MM.1S (cell line): ENCODE measurements around the gene EID2.

Experiments
- DNase-seq: peaks from one replicate; pipeline ENCODE4 v3.0.0-alpha.2; 2015
- H2AFZ ChIP-seq: fragments of 300-600 bp; sonication (generic); 2 replicates; pipeline ENCODE4 v1.6.0; 2016; ENCODE audit warnings: antibody characterized with exemption, low read length
- H3F3A ChIP-seq: fragments of 300-600 bp; sonication (generic); 2 replicates; pipeline ENCODE4 v1.6.1; 2016; ENCODE audit warnings: mild to moderate bottlenecking, antibody characterized with exemption, low read length, moderate library complexity, mixed read lengths; ENCODE audit not compliant: insufficient read depth
- H3K27ac ChIP-seq: fragments of 300-600 bp; sonication (generic); 2 replicates; pipeline ENCODE4 v1.5.1; 2016; ENCODE audit warnings: mild to moderate bottlenecking, low read length
- H3K27me3 ChIP-seq: fragments of 300-600 bp; sonication (generic); replicated peaks from 2 replicates; pipeline ENCODE4 v1.6.0; 2016; ENCODE audit warnings: low read length; ENCODE audit not compliant: insufficient read depth
- H3K36me3 ChIP-seq: fragments of 300-600 bp; sonication (generic); replicated peaks from 2 replicates; pipeline ENCODE4 v1.6.1; 2016; ENCODE audit warnings: mild to moderate bottlenecking, low read length, mixed read lengths; ENCODE audit not compliant: insufficient read depth
- H3K4me1 ChIP-seq: fragments of 300-600 bp; sonication (generic); 2 replicates; pipeline ENCODE4 v1.6.1; 2016; ENCODE audit warnings: low read length, mixed read lengths
- H3K4me2 ChIP-seq: fragments of 300-600 bp; sonication (generic); 2 replicates; pipeline ENCODE4 v1.6.0; 2016; ENCODE audit warnings: low read depth, low read length
- H3K4me3 ChIP-seq: fragments of 300-600 bp; sonication (generic); 2 replicates; pipeline ENCODE4 v1.5.1; 2016; ENCODE audit warnings: low read length, mixed read lengths
- H3K79me2 ChIP-seq: fragments of 300-600 bp; sonication (generic); 2 replicates; pipeline ENCODE4 v1.6.1; 2016; ENCODE audit warnings: mixed run types, low read length, mixed read lengths
- H3K9ac ChIP-seq: fragments of 300-600 bp; sonication (generic); 2 replicates; pipeline ENCODE4 v1.6.1; 2016; ENCODE audit warnings: low read length, mixed read lengths
- H3K9me2 ChIP-seq: fragments of 300-600 bp; sonication (generic); replicated peaks from 2 replicates; pipeline ENCODE4 v1.6.1; 2016; ENCODE audit warnings: mild to moderate bottlenecking, low read length, mixed read lengths; ENCODE audit not compliant: insufficient read depth
- H3K9me3 ChIP-seq: fragments of 300-600 bp; sonication (generic); replicated peaks from 2 replicates; pipeline ENCODE4 v1.6.1; 2016; ENCODE audit warnings: mild to moderate bottlenecking, low read length, mixed read lengths; ENCODE audit not compliant: insufficient read depth
- H4K20me1 ChIP-seq: fragments of 300-600 bp; sonication (generic); 2 replicates; pipeline ENCODE4 v1.6.1; 2016; ENCODE audit warnings: mild to moderate bottlenecking, low read length, moderate library complexity, mixed read lengths; ENCODE audit not compliant: insufficient read depth
- EZH2 ChIP-seq: fragments of 300-600 bp; sonication (generic); optimal IDR thresholded peaks from 2 replicates; pipeline ENCODE3; 2017; ENCODE audit warnings: low read depth, mild to moderate bottlenecking, antibody characterized with exemption, low read length, mixed read lengths
- EZH2phosphoT487 ChIP-seq: fragments of 300-600 bp; sonication (generic); IDR thresholded peaks from 2 replicates; pipeline ENCODE4 v1.6.1; 2018; ENCODE audit warnings: antibody characterized with exemption, low read length
- TF ChIP-seq, protein P1 (sequence below): fragments of 300-600 bp; sonication (generic); IDR thresholded peaks from 2 replicates; pipeline ENCODE4 v1.5.1; 2016; ENCODE audit warnings: antibody characterized with exemption, low read length, mixed read lengths

Gene EID2

GRCh38 chr19:39540333-39540673 lies 342 bp upstream of the EID2 start:
- no peaks in the 10 kb centered on the region for H3F3A ChIP-seq
- no peaks in the 10 kb centered on the region for H3K36me3 ChIP-seq
- no peaks in the 10 kb centered on the region for H3K27me3 ChIP-seq
- H3K9me3 ChIP-seq = no peaks in the 10 kb centered on the region
- H4K20me1 ChIP-seq = no peaks in the 10 kb centered on the region
- TF ChIP-seq, protein P1, sequence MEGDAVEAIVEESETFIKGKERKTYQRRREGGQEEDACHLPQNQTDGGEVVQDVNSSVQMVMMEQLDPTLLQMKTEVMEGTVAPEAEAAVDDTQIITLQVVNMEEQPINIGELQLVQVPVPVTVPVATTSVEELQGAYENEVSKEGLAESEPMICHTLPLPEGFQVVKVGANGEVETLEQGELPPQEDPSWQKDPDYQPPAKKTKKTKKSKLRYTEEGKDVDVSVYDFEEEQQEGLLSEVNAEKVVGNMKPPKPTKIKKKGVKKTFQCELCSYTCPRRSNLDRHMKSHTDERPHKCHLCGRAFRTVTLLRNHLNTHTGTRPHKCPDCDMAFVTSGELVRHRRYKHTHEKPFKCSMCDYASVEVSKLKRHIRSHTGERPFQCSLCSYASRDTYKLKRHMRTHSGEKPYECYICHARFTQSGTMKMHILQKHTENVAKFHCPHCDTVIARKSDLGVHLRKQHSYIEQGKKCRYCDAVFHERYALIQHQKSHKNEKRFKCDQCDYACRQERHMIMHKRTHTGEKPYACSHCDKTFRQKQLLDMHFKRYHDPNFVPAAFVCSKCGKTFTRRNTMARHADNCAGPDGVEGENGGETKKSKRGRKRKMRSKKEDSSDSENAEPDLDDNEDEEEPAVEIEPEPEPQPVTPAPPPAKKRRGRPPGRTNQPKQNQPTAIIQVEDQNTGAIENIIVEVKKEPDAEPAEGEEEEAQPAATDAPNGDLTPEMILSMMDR = no peak
- H3K4me3 ChIP-seq = peak overlapping the region; percentile 95
- peak overlapping the region; percentile 56; the same call in 1 of the 2 replicates for H3K4me2 ChIP-seq
- H3K9me2 ChIP-seq = no peaks in the 10 kb centered on the region
- 0 out of 2 replicates have a peak overlapping the region, but pooled peaks have one; percentile 89 for H3K9ac ChIP-seq
- H2AFZ ChIP-seq = peak overlapping the region; percentile 49
- peaks cover 15% of the 10 kb centered on the region for H3K79me2 ChIP-seq
- H3K4me1 ChIP-seq = peaks cover 8% of the 10 kb centered on the region
- no peak for DNase-seq
- no peak overlapping the region for H3K27ac ChIP-seq

- Histone ChIP-seq H3K4me3 (peak overlapping the region; percentile 66), H3K9me3 (no peaks in the 10 kb centered on the region), H3K27me3 (no peaks in the 10 kb centered on the region), H3K27ac (no peak overlapping the region), H4K20me1 (no peaks in the 10 kb centered on the region), H3K4me1 (peaks cover 8% of the 10 kb centered on the region), H3F3A (0 out of 2 replicates have a peak, but pooled peaks cover 1% of the 10 kb centered on the region), H3K36me3 (no peaks in the 10 kb centered on the region), H2AFZ (peak overlapping the region; percentile 24; the same call in 1 of the 2 replicates), H3K79me2 (peaks cover 15% of the 10 kb centered on the region), H3K9ac (peak overlapping the region; percentile 58), H3K9me2 (no peaks in the 10 kb centered on the region), H3K4me2 (peak overlapping the region; percentile 87)
- no peak for DNase-seq
- TF ChIP-seq, protein P1 = no peak
- no peak for TF ChIP-seq EZH2
- TF ChIP-seq EZH2phosphoT487 = no peak
These were observed 820 bp downstream of the EID2 start for GRCh38 chr19:39539165-39539517.

DNA sequence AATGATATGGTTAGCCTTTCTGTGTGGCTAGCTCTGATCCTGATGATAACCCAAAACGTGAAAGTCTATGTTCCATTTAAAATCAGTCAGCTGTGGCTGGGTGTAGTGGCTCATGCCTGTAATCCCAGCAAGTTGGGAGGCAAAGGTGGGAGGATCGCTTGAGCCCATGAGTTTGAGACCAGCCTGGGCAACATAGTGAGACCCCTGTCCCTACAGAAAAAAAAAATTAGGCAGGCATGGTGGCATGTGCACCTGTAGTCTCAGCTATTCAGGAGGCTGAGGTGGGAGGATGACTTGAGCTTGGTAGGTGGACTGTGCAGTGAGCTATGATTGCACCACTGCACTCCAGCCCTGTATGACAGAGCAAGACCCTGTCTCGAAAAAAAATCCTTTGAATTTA lies 6.2 kb downstream of the EID2 start:
- Histone ChIP-seq H3K79me2 (peaks cover 21% of the 10 kb centered on the region), H3K9me3 (no peaks in the 10 kb centered on the region), H3K4me1 (peaks cover 7% of the 10 kb centered on the region; the same call in 1 of the 2 replicates), H3K9me2 (no peaks in the 10 kb centered on the region), H3K4me3 (no peak overlapping the region), H3K36me3 (no peaks in the 10 kb centered on the region), H3K27ac (no peak overlapping the region), H3K9ac (no peak overlapping the region), H3K27me3 (no peaks in the 10 kb centered on the region), H3F3A (0 out of 2 replicates have a peak, but pooled peaks cover 3% of the 10 kb centered on the region), H4K20me1 (no peaks in the 10 kb centered on the region), H3K4me2 (no peak overlapping the region), H2AFZ (no peak overlapping the region)
- no peak for DNase-seq
- TF ChIP-seq, protein P1 = no peak
- TF ChIP-seq EZH2phosphoT487 (no peak), EZH2 (no peak)
